Measurements from ENCODE around the gene ABHD2.

The ABHD2 gene

DNA sequence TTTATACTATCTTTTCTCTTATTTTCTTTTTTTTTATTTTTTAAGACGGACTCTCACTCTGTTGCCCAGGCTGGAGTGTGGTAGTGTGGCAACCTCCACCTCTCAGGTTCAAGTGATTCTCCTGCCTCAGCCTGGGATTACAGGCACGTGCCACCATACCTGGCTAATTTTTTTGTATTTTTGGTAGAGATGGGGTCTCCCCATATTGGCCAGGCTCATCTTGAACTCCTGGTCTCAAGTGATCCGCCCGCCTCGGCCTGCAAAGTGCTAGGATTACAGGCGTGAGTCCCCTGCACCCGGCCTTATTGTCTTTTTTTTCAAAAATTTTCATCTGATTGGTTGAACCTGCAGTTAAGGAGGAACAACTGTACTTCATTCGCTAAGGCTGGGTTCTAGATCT is 21.8 kb downstream of the ABHD2 start:
- no peak overlapping the region for H3K4me3 ChIP-seq
- DNase-seq, result peak in 1 of 2 donors; percentile 34
- H3K27me3 ChIP-seq, result no peaks in the 10 kb centered on the region
- TF ChIP-seq, protein P1, sequence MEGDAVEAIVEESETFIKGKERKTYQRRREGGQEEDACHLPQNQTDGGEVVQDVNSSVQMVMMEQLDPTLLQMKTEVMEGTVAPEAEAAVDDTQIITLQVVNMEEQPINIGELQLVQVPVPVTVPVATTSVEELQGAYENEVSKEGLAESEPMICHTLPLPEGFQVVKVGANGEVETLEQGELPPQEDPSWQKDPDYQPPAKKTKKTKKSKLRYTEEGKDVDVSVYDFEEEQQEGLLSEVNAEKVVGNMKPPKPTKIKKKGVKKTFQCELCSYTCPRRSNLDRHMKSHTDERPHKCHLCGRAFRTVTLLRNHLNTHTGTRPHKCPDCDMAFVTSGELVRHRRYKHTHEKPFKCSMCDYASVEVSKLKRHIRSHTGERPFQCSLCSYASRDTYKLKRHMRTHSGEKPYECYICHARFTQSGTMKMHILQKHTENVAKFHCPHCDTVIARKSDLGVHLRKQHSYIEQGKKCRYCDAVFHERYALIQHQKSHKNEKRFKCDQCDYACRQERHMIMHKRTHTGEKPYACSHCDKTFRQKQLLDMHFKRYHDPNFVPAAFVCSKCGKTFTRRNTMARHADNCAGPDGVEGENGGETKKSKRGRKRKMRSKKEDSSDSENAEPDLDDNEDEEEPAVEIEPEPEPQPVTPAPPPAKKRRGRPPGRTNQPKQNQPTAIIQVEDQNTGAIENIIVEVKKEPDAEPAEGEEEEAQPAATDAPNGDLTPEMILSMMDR (IDR thresholded peaks at IDR 0.05), result no peak
- intact Hi-C loops (cut with DNase I; ENCODE audit: low total_unique reads), result no loop called here
- H3K4me1 ChIP-seq, result peaks cover 11 to 88% (median 64%) of the 10 kb centered on the region in 4 donors
- H3K36me3 ChIP-seq, result peaks cover 0 to 10% (median 0%) of the 10 kb centered on the region in 3 donors
- no peaks in the 10 kb centered on the region for H3K9me3 ChIP-seq
- H3K27ac ChIP-seq, result peak overlapping the region; percentile 83 to 98

DNA sequence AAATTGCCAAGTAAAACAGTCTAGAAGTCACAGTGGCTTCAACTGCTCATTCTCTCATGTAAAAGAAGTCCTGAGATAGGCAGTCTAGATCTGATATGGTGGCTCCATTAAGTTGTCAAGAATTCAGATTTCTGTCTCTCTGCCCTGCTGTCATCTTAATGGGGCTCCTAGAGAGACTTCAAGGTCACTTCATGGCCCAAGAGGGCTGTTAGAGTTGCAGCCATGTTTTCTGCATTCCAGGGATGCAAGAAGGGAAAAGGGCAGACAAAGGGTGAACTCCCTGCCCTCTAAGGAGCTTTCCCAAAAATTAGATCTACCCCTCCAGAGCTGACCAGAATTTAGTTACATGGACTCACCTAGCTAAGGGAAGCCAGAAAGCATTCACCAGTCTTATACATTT is 23.1 kb downstream of the ABHD2 start:
- TF ChIP-seq, protein P1 (IDR thresholded peaks at IDR 0.05), result no peak
- Histone ChIP-seq H3K4me3 (no peak overlapping the region), H3K9me3 (no peaks in the 10 kb centered on the region), H3K4me1 (peaks cover 7 to 88% (median 67%) of the 10 kb centered on the region in 4 donors), H3K27me3 (no peaks in the 10 kb centered on the region), H3K27ac (peak overlapping the region; percentile 83 to 98), H3K36me3 (peaks cover 0 to 10% (median 3%) of the 10 kb centered on the region in 3 donors)
- intact Hi-C loops (cut with DNase I; ENCODE audit: low total_unique reads), result no loop called here
- DNase-seq, result no peak

- Histone ChIP-seq H3K9me3 (no peaks in the 10 kb centered on the region), H3K27me3 (no peaks in the 10 kb centered on the region), H3K36me3 (peaks cover 0 to 16% (median 9%) of the 10 kb centered on the region in 3 donors), H3K4me3 (no peak overlapping the region), H3K4me1 (peaks cover 7 to 88% (median 70%) of the 10 kb centered on the region in 4 donors), H3K27ac (peak overlapping the region; percentile 83 to 98)
- TF ChIP-seq, protein P1 (IDR thresholded peaks at IDR 0.05), result no peak
- intact Hi-C loops (cut with DNase I; ENCODE audit: low total_unique reads), result no loop called here
- no peak for DNase-seq
Observed at GRCh38 chr15:89111961-89112340, 23.7 kb downstream of the ABHD2 start.

DNA sequence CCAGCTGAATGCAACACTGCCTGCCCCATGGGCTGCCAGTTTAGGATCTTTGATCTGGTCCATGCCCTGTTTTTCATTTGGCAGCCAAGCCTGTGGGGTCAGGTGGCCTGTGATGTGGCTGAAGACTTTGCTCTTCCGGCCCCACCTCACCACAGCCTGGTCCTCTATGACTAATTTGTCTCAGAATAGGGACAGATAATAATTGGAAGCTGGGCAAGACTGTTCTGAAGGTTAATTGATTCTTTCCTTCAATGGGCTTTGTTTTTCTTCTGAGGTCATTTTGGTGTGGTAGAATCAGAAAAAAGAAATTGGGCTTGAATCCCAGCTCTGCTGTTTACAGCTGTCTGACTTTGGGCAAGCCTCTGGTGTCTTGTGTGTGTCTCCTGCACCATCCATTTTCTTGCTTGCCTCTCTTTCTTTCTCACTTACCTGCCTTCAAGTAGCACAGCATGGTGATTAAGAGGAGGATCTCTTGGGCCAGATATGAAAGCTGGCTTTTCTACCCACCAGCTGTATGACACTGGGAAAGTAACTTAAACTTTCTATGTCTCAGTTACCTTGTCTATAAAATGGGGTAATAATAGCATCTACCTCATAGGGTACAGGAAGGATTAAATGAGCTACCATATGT is 24.2 kb downstream of the ABHD2 start:
- peak overlapping the region; percentile 83 to 98 for H3K27ac ChIP-seq
- no peaks in the 10 kb centered on the region for H3K27me3 ChIP-seq
- H3K9me3 ChIP-seq, result no peaks in the 10 kb centered on the region
- TF ChIP-seq, protein P1 (IDR thresholded peaks at IDR 0.05), result no peak
- H3K36me3 ChIP-seq, result peaks cover 0 to 21% (median 14%) of the 10 kb centered on the region in 3 donors
- DNase-seq, result peak; percentile 68 to 81
- intact Hi-C loops (cut with DNase I; ENCODE audit: low total_unique reads), result no loop called here
- H3K4me1 ChIP-seq, result peaks cover 7 to 88% (median 72%) of the 10 kb centered on the region in 4 donors
- no peak overlapping the region for H3K4me3 ChIP-seq

DNA sequence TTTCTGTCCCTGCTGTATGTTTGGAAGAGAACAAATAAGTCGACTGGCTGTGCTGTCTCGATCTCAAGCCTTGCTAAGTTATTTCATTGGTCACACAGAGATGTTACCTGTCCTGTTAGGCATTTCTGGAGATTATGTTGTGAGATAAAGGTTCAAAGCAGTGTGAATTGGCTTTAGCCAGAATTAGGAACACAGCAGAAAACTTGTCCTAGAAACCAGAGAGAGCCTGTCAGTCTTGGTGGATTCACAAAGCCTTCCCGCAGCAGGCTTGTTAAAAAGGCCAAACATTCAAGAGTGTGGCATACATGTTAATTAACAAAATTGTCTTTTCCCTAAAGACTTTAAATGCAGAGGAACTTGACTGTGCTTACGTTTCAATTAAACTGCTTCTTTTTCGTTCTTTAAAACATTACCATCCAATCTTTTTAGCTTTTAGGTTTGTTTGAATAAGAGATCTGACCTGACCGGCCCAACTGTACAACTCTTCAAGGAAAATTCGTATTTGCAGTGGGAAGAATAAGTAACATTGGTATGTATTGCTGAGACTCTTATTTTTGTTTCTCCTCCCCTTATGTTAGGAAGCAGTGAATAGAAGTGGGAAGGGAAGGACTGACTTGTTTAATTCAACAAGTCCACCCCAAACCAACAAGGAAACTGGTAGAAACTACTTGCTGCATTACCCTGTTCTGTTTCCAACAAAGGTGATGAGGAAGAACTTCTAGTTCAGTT is 25.2 kb downstream of the ABHD2 start:
- H3K27ac ChIP-seq, result peak overlapping the region; percentile 83 to 98
- no peak for DNase-seq
- TF ChIP-seq, protein P1 (IDR thresholded peaks at IDR 0.05), result no peak
- no peaks in the 10 kb centered on the region for H3K27me3 ChIP-seq
- intact Hi-C loops (cut with DNase I; ENCODE audit: low total_unique reads), result no loop called here
- H3K4me1 ChIP-seq, result peaks cover 7 to 88% (median 69%) of the 10 kb centered on the region in 4 donors
- H3K36me3 ChIP-seq, result peaks cover 0 to 22% (median 17%) of the 10 kb centered on the region in 3 donors
- H3K4me3 ChIP-seq, result no peak overlapping the region
- H3K9me3 ChIP-seq, result no peaks in the 10 kb centered on the region

Data from tibial artery (tissue), 4 donors.